Measurements from ENCODE around the gene GPR17.

The GPR17 gene, protein sequence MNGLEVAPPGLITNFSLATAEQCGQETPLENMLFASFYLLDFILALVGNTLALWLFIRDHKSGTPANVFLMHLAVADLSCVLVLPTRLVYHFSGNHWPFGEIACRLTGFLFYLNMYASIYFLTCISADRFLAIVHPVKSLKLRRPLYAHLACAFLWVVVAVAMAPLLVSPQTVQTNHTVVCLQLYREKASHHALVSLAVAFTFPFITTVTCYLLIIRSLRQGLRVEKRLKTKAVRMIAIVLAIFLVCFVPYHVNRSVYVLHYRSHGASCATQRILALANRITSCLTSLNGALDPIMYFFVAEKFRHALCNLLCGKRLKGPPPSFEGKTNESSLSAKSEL

DNA sequence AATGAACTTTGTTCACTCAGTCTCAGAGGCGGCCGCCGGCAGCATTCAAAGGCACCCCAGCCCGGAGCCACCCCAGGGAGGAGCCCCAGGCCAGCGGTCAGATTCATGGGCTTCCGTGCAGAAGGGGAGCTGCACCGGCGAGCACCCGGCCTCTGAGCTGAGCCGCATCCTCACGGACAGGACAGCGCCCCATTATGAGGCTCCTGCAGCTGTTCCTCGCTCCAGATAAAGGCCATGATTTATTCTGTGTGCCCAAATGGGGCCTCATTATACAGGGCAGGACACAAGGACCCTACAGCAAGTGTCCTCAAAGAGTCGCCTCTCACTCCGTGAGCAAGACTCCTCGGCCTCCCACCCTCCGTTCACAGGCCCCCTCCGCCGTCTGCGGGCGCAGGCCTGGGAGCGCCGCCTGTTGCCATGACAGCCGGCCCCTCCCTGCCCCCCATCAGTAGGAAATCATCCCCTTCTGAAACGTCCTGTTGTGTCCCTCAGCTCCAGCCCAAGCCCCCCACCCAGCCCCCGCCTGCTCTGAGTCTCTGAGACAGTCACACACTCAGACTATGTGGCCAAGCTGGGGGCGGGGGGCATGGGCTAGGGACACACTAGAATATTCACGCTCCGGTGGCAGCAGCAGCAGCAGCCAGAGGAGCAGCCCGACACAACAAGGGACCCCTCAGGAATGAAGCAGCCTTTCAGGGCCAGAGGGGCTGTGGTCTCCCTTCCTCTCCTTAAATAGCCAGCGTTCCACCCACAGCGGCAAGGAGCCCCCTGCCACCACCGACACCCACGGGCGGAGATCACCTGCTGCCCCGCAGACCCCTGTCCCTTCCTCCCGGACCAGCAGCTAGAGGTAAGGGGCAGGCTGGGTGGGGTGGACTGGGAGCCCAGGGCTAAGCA, at the start of gene GPR17:
GPR17 (plus strand) TSS at position 759 of the 897 bp plus-strand sequence. CDS start 4,583 bp downstream, outside the sequence.
- no peak for DNase-seq

DNA sequence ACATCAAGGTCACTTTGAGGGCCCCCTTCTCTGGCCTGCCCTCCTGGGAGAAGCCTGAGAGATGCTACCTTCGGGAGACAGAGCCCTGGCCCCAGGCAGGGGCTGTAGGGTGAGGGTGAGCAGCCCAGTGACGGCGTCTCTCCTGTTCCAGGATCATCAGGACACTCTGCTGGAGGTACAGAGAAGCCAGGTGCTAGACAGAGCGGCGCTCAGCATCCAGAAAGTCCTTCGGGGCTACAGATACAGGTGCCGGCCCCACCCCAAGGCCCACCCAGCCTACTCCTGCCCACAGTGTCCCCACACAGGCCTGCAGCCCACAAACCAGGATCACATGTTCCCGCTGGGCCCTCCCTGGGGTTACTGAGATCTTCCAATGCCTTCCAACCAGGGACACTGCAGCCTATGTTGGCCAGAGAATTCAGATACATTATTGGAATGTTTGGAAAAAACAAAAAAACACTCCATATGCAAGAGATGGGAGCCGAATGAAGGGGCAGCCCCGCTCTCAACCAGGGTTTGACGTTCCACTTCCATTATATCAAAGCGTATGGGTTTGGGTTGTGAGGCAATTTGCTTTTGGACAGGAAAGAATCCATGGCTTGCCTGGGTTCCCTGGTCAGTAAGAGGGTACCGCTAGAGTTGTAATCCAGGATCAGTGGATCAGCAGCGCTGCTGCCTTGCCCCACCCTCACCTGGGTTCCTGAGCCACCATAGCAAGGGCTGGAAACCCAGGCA, 49.5 kb upstream of the GPR17 start:
- DNase-seq = no peak

DNA sequence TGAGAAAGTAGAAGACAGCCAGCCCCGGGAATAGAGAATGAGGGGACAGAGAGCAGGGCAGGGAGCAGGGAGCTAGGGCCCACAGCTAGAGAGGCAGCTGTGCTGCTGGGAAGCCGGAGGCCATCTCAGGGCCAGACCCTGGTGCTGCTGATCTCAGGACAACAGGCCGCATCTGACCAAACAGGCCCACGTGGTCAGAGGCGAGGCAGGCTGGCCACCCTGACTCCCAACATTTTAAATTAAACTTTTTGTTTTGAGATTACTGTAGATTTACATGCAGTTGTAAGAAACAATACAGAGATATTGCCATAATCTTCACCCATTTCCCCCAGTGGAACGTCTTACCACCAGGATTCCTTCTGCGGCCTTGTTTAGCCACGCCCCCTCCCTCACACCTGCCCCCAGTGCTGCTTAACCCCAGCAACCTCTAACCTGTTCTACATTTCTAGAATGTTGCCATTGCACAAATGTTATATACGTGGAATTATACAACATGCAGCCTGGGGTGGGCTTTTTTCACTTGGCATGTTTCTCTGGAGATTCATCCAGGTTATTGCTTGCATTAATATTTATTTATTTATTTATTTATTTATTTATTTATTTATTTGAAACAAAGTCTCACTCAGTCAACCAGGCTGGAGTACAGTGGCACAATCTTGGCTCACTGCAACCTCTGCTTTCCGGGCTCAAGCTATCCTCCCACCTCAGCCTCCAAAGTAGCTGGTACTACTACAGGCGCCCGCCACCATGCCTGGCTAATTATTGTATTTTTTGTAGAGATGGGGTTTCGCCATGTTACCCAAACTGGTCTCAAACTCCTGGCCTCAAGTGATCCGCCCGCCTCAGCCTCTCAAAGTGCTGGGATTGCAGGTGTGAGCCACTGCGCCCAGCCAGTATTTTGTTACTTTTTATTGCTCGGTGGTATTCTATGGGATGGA, 48.6 kb upstream of the GPR17 start:
- no peak for DNase-seq

DNA sequence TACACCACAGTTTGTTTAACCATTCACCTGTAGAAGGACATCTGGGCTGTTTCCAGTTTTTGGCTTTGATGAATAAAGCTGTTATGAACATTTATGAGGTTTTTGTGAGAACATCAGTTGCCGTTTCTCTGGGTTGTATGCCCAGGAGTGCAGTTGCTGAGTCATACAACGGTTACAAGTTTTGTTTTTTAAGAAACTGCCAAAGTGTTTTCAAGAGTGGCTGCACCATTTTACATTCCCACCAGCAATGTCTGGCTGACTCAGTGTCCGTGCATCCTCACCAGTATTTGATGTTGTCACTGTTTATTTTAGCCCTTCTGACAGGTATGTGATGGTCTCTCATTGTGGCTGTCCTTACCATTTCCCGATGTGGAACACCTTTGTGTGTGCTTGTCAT, 48.0 kb upstream of the GPR17 start:
- no peak for DNase-seq

DNA sequence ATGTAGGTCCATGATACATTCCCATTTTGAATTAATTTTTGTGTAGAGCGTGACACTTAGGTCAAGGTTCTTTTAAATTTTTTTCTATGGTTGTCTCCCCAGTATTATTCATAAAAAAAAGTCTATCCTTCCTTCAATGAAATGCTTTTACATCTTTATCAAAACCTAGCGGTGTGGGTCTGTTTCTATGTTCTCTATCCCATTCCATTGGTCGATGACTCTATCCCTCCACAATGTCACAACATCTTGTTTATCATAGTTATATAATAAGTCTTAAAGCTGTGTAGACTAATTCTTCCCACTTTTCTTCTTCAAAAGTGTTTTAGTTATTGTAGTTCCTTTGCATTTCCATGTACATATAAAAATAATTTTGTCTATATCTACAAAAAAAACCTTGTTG, 47.2 kb upstream of the GPR17 start:
- DNase-seq = no peak

DNA sequence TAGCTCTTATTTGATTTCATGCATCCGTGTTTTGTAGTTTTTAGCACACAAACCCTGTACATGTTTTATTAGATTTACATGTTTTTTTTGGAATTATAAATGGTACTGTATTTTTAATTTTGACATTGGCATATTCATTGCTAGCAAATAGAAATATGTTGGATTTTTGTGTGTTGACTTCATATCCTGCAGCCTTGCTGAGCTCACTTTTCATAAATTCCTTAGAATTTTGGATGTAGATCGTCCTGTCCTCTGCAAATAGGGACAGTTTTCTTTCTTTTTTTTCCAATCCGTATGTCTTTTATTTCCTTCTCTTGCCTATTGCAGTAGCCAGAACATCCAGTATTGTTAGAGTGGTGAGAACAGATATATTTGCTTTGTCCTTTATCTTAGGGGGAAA, 46.7 kb upstream of the GPR17 start:
- DNase-seq = no peak

DNA sequence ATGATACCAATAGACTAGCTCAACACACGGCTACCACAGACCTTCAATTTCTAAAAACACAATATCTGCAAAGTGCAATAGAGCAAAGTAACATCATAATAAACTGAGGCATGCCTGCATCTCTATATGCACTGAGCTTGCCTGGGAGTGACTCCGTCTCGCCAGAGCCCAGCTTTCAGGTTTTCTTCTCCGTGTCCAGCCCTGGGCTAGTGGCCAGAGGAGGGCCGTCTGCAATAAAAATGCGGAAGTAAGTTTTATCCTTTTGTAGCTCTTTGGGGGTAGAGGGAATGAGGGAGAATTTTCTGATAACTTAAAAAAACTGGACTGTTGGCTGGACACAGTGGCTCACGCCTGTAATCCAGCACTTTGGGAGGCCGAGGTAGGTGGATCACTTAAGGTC, 41.0 kb upstream of the GPR17 start:
- DNase-seq = no peak

DNA sequence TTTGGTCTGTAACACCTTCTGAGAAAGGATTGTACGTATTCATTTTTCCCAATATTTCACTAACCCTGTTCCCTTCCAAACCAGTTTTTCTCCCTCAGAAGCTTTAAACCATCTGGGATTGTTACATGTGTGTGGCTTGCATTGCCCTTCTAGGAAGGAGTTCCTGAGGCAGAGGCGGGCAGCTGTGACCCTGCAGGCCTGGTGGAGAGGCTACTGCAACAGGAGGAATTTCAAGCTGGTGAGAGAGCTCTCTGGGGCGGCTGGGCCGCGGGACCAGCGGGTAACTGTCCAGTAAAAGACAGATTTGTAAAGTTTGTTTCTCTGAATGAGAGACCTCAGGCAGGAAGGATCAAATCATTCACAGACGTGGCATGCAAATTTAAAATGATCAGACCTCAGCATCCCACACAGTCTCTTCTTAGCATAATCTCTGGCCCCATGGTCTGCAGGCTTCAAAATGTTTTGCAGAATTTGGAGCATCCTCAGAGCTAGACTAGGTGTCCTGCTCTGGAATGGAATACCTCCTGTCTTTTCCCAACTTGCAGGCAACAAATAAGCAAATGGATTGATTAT, 40.2 kb upstream of the GPR17 start:
- DNase-seq = no peak

DNA sequence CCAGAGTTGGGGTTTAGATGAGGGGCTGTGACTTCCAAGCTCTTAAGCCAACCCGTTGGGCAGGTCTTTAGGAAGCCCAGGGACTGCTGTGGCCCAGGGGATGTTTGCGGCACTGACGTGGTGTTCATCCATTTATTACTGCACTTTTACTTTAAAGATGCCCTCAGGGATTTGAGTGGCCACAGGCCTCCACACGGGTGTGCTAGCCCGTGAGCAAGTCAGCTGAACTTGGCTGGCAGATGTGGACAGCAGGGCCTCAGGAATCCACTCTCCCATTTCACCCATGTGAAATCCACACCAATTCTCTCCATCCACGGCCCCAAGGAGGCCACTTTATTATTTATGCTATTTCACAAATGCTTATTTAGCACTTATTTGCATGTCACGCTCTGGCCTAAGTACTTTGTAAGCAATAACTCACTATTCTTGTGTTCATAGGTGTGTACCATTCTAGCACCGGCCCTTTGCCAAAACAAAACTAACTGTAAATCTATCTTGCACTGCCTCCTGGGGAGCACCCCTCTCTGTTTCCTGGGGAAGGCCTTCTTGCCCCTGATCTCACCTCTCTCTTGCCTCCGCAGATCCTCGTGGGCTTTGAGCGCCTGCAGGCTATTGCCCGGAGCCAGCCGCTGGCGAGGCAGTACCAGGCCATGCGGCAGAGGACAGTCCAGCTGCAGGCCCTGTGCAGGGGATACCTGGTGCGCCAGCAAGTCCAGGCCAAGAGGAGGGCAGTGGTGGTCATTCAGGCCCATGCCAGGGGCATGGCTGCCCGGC, 39.1 kb upstream of the GPR17 start:
- no peak for DNase-seq

DNA sequence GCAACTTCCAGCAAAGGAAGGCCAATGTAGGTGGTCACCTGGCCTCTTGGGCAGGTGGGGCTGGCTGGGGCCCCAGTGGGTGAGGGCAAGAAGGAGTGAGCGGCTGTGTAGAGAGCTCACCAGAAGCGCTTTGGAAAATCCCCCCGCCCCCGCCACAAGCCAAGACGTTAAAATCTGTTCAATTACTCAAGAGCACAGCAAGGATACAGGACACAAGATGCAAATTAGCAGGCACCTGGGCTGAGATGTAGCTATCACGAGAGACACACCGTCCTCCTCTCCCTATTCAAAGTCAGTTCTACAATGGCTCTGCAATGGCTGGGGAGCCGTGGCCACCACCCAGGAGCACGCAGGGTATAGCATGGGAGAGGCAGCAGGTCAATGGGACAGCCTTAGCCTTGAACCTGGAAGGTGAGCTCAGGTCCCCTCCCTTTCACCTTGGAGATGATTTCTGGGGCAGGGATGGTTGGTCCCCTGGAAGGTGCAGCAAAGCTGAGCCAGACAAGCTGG, 38.5 kb upstream of the GPR17 start:
- no peak for DNase-seq

DNA sequence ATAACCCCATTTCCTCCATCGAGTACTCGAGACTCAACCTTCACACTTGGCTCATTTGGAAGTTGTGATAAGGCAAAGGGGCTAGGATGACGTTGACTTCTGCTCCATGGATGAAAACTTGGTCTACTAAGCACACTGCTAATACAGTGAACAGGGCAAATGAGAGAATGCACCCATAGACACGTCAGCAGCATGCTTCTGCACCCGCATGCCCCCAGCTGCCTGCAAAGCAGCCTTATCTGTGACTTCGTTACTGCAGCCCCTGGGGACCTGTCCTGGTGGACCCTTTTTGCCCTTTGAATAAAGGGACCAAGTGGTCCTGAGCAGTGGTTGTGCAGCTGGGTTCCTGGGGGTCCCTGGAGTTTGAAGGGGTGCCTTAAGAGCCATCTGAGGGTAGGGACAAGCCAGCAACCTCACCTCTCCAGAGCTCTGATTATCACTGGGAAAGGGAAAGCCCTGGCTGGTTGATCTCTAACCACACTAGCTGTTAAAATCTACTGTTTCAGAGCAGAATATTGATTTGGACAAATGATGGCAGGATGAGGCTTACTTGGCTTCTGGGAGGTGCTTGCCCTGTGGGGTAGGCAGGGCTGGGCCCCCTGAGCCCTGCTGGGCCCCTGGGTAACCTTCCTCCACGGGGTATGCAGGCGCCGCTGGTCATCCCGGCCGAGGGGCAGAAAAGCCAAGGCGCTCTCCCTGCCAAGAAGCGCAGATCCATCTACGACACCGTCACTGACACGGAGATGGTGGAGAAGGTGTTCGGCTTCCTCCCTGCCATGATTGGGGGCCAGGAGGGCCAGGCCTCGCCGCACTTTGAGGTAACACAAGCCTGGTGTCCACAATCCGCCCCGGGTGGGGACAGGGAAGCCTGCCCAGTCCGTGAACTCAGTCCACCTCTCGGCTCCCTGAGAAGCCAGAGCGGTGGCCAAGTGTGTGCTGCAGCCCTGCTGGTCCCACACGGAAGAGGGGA, 37.6 kb upstream of the GPR17 start:
- no peak for DNase-seq

DNA sequence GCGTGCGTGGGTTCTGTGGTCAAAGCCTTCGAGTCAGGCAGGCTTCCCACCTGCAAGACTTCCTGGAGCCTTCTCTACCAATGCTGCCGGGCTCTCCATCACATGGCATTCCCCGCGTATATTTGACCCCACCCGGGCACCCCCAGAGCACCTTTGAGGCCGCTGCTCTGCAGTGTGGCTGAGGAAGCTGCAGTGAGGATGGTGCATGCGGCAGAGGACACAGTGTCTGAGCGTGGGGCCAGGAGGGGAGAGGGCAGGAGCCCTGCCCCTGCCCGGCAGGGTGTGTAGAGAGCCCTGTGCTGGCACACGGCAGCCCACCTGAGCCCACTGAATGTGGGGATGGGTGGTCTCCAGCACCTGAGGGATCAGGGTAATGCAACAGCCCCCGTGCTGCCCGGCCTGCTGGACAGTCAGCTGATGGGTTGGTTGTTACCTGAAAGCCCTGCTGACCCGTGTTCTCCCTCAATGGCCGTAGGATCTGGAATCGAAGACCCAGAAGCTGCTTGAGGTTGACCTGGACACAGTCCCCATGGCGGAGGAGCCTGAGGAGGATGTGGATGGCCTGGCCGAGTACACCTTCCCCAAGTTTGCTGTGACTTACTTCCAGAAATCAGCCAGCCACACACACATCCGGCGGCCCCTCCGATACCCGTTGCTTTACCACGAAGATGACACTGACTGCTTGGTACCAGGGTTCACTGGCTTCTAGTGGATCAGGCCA, 36.8 kb upstream of the GPR17 start:
- no peak for DNase-seq

DNA sequence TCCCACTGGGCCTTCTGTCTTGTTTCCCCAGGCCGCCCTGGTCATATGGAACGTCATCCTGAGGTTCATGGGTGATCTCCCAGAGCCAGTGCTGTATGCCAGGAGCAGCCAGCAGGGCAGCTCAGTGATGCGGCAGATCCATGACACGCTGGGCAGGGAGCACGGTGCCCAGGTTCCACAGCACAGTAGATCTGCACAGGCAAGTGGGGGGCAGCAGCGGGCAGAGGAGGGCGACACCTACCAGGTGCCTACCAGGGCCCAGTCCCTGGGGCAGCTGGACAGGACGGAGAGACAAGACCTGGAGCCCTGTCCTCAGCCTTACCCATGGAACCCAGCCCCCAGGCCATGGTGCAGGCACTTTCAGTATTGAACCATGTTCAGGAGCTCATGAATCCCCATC, 36.1 kb upstream of the GPR17 start:
- DNase-seq = no peak

DNA sequence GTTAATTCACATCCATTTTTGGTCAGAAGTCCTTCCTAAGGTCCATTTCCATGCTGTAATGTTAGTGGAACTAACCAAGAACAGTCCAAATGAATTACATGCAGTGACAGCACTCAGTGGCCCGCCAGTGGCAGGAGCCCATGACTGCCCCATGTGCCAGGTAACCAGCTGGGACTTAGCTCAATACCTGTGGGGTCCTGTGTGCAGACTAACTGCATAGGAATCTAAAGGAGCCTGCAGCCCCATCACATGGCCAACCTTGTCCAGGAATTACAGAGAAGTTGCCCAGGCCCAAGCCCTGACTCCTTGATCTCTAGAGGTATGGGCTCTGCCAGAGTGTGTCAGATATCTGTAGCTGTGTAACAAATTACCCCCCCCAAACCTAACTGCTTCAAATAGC, 35.4 kb upstream of the GPR17 start:
- no peak for DNase-seq

DNA sequence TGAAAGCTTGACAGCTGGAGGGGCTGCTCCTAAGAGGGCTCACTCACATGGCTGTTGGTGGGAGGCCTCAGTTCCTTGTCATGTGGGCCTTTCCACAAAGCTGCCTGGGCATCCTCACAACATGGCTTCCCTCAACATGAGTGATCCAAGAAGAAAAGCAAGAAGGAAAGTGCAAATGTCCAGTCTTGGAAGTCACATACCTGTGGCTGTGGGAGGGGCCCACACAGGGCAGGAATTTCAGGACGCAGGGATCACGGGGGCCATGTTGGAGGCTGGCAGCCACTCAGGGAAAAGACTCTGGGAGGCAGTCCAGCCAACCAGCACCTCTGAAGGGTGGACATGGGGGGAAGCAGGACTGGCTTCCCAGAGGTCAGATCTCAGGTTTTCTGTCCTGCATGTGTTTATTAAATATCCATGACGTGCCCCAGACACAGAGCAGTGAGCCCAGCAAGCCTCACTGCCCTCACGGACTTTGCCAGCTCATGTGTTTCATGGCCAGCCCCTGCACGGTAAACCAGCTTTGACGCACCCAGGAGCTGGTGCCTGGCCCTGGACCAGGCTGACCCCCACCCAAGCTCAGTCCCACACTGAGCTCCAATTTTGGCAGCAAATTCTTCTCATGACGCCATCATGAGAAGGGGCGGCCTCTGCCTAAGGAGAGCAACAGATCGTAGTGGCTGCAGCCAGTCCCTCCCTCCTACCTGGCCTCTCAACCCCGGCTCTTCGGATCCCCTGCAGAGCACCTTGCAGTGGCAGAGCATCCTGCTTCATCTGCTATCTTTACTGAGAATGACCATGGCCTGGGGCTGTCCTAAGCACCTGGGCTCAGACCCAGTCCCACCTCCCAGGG, 34.7 kb upstream of the GPR17 start:
- no peak for DNase-seq

DNA sequence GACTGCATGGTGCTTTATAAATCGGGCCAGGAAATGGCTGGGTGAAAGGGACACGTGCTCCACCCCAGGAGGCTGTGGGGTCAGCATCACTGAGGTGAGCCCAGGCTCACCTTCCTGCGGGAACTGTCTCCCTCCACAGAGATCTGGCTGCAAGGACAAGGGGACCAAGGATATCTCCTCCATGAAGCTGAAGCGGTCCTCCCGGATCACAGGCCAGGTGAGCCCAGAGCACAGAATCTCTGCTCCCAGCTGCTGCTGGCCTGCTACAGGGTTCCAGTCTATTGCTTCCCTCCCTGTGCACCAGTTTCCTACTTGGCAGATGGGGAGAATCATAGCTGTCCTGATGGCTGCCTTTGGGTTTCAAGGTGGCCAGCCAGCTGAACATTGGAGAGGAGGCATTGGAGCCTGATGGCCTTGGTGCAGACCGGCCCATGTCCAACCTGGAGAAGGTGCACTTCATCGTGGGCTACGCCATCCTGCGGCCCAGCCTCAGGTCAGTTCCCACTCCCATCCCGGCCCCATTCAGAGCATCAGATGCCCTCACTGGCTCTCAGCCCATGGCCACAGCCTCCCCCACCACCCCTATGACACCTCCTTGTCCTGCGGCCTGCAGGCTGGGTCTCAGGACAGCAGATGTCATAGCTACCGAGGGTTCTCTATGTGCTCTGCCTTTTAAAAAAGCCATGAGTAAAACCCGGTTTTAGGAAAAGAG, 33.7 kb upstream of the GPR17 start:
- no peak for DNase-seq

DNA sequence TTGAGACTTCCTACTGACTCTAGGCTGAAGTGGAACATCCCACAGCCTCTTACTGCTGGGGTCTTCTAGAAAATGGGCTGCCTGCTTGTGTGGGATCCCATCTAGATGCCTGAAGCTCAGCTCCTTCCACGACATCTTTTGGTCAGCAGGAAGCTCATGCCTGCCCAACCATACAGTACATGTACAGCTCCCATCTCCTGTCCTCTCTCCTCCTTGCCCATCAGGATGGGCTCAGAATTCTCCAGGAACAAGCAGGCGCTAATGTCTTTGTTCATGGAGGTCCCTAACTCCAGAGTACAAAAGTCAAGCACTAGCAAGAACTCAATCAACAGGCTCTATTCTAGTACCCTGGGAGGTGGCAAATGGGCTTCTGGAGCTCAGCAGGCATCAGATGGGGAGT, 31.7 kb upstream of the GPR17 start:
- no peak for DNase-seq
